Heart left ventricle (tissue), 16 donors: ENCODE results near the gene SORBS1. TPM values are rescaled to one million over a fixed set of nuclear protein-coding genes. Genes with fewer than 3 reads are reported as not detected.

Experiments
- ATAC-seq, 4 donors: fragments of 200-7000 bp; cut with Tn5 transposase; one replicate each; pipeline ENCODE4 v1.9.1; 2020 to 2022; ENCODE audit warnings: moderate library complexity in 4 of 4, mild to moderate bottlenecking in 3 of 4, moderate number of reproducible peaks in 1 of 4
- DNase-seq, 5 donors: peaks; one replicate each; pipeline ENCODE4 v3.0.0-alpha.2; 2020
- H3K27ac ChIP-seq, 12 donors: fragments of 200-600 bp; sonication (generic) in 4 of 12; one replicate each; pipeline versions ENCODE4 v1.5.0 to v1.8.0; 2016 to 2022; ENCODE audit warnings: mild to moderate bottlenecking in 2 of 12
- H3K27me3 ChIP-seq, 9 donors: fragments of 200-600 bp; sonication (generic) in 2 of 9; one replicate each; pipeline versions ENCODE4 v1.5.1 to v1.8.0; 2016 to 2022; ENCODE audit warnings: mild to moderate bottlenecking in 3 of 9
- H3K36me3 ChIP-seq, 9 donors: fragments of 200-600 bp; sonication (generic) in 2 of 9; one replicate each; pipeline versions ENCODE4 v1.5.0 to v1.8.0; 2018 to 2022; ENCODE audit warnings: mild to moderate bottlenecking in 2 of 9
- H3K4me1 ChIP-seq, 12 donors: fragments of 200-600 bp; sonication (generic) in 4 of 12; one replicate each; pipeline versions ENCODE4 v1.5.0 to v1.8.0; 2016 to 2022; ENCODE audit warnings: mild to moderate bottlenecking in 3 of 12
- H3K4me3 ChIP-seq, 12 donors: fragments of 200-600 bp; sonication (generic) in 4 of 12; one replicate each; pipeline versions ENCODE4 v1.5.0 to v1.8.0; 2017 to 2022; ENCODE audit warnings: mild to moderate bottlenecking in 9 of 12, moderate library complexity in 4 of 12
- H3K9me3 ChIP-seq, 12 donors: fragments of 200-600 bp; sonication (generic) in 4 of 12; one replicate each; pipeline versions ENCODE4 v1.5.0 to v1.8.0; 2016 to 2022; ENCODE audit warnings: mild to moderate bottlenecking in 1 of 12
- POLR2A ChIP-seq, 2 donors: fragments of 450-650 bp; IDR thresholded peaks; one replicate each; pipeline ENCODE4 v1.6.1; 2017; ENCODE audit warnings: antibody characterized with exemption in 2 of 2, mild to moderate bottlenecking in 2 of 2, moderate library complexity in 2 of 2
- WGBS, 4 donors: extraction: QIAGEN DNeasy Blood & Tissue Kit in 2 of 4; methylation state at CpG; one replicate each; pipeline versions ENCODE4 v1.1.5 to v1.1.7; 2013 to 2018; 5-methylcytosine and 5-hydroxymethylcytosine counted together
- intact Hi-C, 10 donors: fragments of 100-400 bp; cut with DNase I; formaldehyde crosslinking; loops; one replicate each; pipeline versions ENCODE4 v1.11.1 to v1.14.2; 2022
- polyA plus RNA-seq, 2 donors: library from polyadenylated mRNA; stranded (reverse); fragments of 200-250 nt; gene quantifications; one replicate each; pipeline ENCODE4 v1.2.3, GENCODE V29; 2013
- total RNA-seq, 9 donors: library from RNA; depleted of rRNA in 2 of 9; stranded (reverse); fragments of >200 nt in 2 of 9; fragmentation: NEBNext Ultra II Directional in 3 of 9; extraction: Animal tissue kit (Norgen Biotek cat#: 25700) in 3 of 9; gene quantifications; one replicate each; pipeline versions ENCODE4 v1.1.0 to v1.2.4, GENCODE V29; 2016 to 2023
- TF ChIP-seq, protein P1 (sequence below), 12 donors: fragments of 200-600 bp; sonication (generic) in 4 of 12; IDR thresholded peaks; one replicate each; pipeline versions ENCODE4 v1.5.0 to v1.8.0; 2018 to 2022; ENCODE audit warnings: antibody characterized with exemption in 12 of 12, mild to moderate bottlenecking in 5 of 12
- donor health status: ischemic (EF 13 %, LVEDD 7.1; RV severe dilation, severe dysfunction).
- donor health status: healthy with polysubstance abuse.
- donor health status: DM: no; HTN: yes; CAD: no.
- donor health status: DM: no; HTN: no; CAD: no.
- donor health status: ischemic (EF 25% LVEDD 6.9; RV normal size, moderate dysfunction).
- donor health status: ischemic (EF 25% LVEDD 5.7; RV mildly dilated, moderate dysfunction).
- donor health status: healthy.
- donor health status: DM: yes; HTN: yes; CAD: no.
- donor health status: ischemic (EF 35%, LVEDD 5.7; RV mildly dilated, moderate dysfunction).
- donor health status: nonischemic (EF 11% LVEDD 7.7; RV severe dilation, severe dysfunction).
- donor health status: DM: yes; HTN: yes; CAD: no.
- donor health status: PGD.
- donor health status: ischemic (EF 29% LVEDD 5.4; RV normal size, mild dysfunction).
- donor health status: nonischemic (EF 23%, LVEDD 6.1; RV moderate dilation, normal function).

SORBS1 gene
- total and polyA plus RNA-seq, 11 donors, result 355 to 1,440 (median 886) TPM

DNA sequence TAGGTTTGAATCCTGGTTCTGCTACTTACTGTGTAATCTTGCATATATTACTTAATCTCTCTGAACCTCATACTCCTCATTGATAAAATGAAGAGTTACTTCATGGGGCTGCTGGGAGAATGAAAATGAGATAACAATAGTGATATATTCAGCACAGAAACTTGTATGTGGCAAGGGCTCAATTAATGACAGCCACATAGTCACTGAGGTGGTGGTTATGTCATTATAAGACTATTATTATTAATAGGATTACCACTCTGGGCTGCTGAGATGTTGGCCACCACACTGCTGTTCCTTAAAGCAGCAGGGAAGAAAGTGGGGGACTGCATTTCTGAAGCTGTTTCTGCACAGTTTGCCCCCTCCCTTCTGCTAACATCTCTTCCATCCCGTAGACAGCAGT, 170.0 kb downstream of the SORBS1 start:
- DNase-seq (no peak), ATAC-seq (no peak)
- Histone ChIP-seq H3K27me3 (no peaks in the 10 kb centered on the region), H3K36me3 (peaks cover 0 to 96% (median 46%) of the 10 kb centered on the region in 9 donors), H3K4me3 (no peak overlapping the region), H3K27ac (peak overlapping the region in 10 of 12 donors; percentile 24 to 98 (median 54)), H3K9me3 (no peaks in the 10 kb centered on the region), H3K4me1 (peaks cover 4 to 94% (median 71%) of the 10 kb centered on the region in 12 donors)
- TF ChIP-seq, protein P1, sequence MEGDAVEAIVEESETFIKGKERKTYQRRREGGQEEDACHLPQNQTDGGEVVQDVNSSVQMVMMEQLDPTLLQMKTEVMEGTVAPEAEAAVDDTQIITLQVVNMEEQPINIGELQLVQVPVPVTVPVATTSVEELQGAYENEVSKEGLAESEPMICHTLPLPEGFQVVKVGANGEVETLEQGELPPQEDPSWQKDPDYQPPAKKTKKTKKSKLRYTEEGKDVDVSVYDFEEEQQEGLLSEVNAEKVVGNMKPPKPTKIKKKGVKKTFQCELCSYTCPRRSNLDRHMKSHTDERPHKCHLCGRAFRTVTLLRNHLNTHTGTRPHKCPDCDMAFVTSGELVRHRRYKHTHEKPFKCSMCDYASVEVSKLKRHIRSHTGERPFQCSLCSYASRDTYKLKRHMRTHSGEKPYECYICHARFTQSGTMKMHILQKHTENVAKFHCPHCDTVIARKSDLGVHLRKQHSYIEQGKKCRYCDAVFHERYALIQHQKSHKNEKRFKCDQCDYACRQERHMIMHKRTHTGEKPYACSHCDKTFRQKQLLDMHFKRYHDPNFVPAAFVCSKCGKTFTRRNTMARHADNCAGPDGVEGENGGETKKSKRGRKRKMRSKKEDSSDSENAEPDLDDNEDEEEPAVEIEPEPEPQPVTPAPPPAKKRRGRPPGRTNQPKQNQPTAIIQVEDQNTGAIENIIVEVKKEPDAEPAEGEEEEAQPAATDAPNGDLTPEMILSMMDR (IDR thresholded peaks at IDR 0.05), result no peak
- no peak for TF ChIP-seq POLR2A (IDR thresholded peaks at IDR 0.05)
- intact Hi-C loops, result loop anchor here in 1 of 10 donors (2.0 kb wide), 1 partner anchor 18 kb away; no protein-coding TSS in a partner anchor
- 37 to 47% (median 42%) methylated on average over 1 of the region's 1 CpG for WGBS, 4 donors

DNA sequence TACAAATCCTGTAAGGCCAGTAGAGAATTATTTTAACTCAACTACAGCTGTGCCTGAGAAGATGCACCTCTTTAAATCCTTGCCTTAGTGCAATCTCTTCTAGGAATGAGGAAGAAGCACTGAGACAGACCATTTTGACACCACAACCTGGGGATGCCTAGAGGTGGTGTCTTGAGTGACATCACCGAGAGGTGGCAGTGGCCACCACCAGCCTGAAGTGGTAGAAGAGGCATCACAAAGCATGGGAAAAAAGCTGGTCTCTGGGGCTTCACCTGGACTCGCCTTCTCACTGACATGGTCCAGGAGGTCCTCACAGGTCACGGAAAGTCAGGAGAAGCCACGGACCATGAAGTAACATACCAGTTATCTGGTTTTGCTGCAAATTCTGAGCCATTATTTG, 171.2 kb downstream of the SORBS1 start:
- intact Hi-C loops, result loop anchor here in 2 of 10 donors (2.0 to 5.0 kb wide), 2 partner anchors 19 to 32 kb away; no protein-coding TSS in a partner anchor
- WGBS, 4 donors, result 90 to 93% (median 90%) methylated on average over 4 of the region's 4 CpGs
- no peak for TF ChIP-seq POLR2A (IDR thresholded peaks at IDR 0.05)
- TF ChIP-seq, protein P1 (IDR thresholded peaks at IDR 0.05), result no peak
- H3K27me3 ChIP-seq, result no peaks in the 10 kb centered on the region
- peaks cover 0 to 96% (median 42%) of the 10 kb centered on the region in 9 donors for H3K36me3 ChIP-seq
- ATAC-seq, result no peak
- peaks cover 4 to 91% (median 62%) of the 10 kb centered on the region in 12 donors for H3K4me1 ChIP-seq
- peak overlapping the region in 10 of 12 donors; percentile 18 to 69 (median 54) for H3K27ac ChIP-seq
- H3K9me3 ChIP-seq, result no peaks in the 10 kb centered on the region
- DNase-seq, result no peak
- no peak overlapping the region for H3K4me3 ChIP-seq

DNA sequence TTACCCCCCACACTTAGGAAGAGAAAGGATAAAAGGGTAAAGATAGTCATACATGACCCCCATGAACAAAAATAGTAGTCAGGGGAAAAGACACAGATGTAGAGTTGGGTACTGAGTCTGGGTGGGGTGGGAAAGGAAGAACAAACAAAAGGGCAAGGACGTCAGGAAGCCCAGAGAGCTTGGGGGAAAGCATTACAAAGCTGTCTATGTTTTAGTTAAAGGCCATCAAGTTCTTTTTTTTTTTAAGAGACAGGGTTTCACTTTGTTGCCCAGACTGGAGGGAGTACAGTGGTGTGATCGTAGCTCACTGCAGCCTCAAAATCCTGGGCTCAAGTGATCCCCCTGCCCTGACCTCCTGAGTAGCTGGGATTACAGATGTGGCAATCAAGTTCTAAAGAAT, 172.0 kb downstream of the SORBS1 start:
- Histone ChIP-seq H3K27ac (peak overlapping the region in 11 of 12 donors; percentile 5 to 69 (median 54)), H3K4me1 (peaks cover 4 to 83% (median 59%) of the 10 kb centered on the region in 12 donors), H3K36me3 (peaks cover 0 to 96% (median 45%) of the 10 kb centered on the region in 9 donors), H3K27me3 (no peaks in the 10 kb centered on the region), H3K9me3 (no peaks in the 10 kb centered on the region), H3K4me3 (no peak overlapping the region)
- DNase-seq, result no peak
- no peak for TF ChIP-seq POLR2A (IDR thresholded peaks at IDR 0.05)
- TF ChIP-seq, protein P1 (IDR thresholded peaks at IDR 0.05), result no peak
- WGBS, 4 donors, result 31 to 62% (median 46%) methylated on average over 2 of the region's 2 CpGs
- intact Hi-C loops, result loop anchor here in 1 of 10 donors (5.0 kb wide), 1 partner anchor 33 kb away; no protein-coding TSS in a partner anchor
- ATAC-seq, result no peak

DNA sequence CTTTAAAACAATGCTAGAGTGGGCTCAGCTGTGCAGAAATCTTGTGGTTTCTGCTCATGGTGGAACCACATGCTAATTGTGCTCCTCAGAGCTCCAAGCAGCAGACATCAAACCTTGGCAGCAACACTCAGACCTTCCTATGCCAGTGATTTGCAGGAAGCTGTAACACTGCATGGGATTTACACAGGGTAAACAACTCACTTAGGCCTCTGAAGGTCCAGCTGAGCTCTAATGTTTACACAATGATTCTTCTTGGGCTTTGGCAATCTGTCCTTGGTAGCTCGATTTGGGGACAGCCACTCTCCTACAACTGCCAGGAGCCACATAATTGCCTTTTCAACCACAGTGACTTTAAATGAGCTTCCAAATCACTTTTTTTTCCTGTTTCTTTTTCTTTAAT, 172.6 kb downstream of the SORBS1 start:
- Histone ChIP-seq H3K4me3 (no peak overlapping the region), H3K36me3 (peaks cover 0 to 96% (median 51%) of the 10 kb centered on the region in 9 donors), H3K4me1 (peaks cover 4 to 77% (median 55%) of the 10 kb centered on the region in 12 donors), H3K27me3 (no peaks in the 10 kb centered on the region), H3K9me3 (no peaks in the 10 kb centered on the region), H3K27ac (peak overlapping the region in 10 of 12 donors; percentile 5 to 69 (median 54))
- peak; percentile 18 to 57 (median 24) for ATAC-seq
- DNase-seq, result no peak
- TF ChIP-seq, protein P1 (IDR thresholded peaks at IDR 0.05), result no peak
- TF ChIP-seq POLR2A (IDR thresholded peaks at IDR 0.05), result no peak
- WGBS, 4 donors, result 0 to 24% (median 5%) methylated on average over 1 of the region's 1 CpG
- intact Hi-C loops, result loop anchor here in 1 of 10 donors (5.0 kb wide), 1 partner anchor 34 kb away; no protein-coding TSS in a partner anchor
